B cell (primary cell): ENCODE results near the gene SLC26A3.

Experiments
- CTCF ChIP-seq: fragments of 200-600 bp; IDR thresholded peaks from one replicate; pipeline ENCODE4 v1.8.0; 2022; ENCODE audit warnings: antibody characterized with exemption, mild to moderate bottlenecking
- EZH2 ChIP-seq: IDR thresholded peaks from 2 replicates; pipeline ENCODE4 v1.6.1; 2012; ENCODE audit warnings: borderline replicate concordance, low read depth, mild to moderate bottlenecking, moderate library complexity, low read length; ENCODE audit not compliant: insufficient read depth, poor library complexity, severe bottlenecking

GRCh38 chr7:107726356-107727130 lies 76.5 kb downstream of the SLC26A3 start:
- no peak for TF ChIP-seq CTCF
- TF ChIP-seq EZH2: no peak
